Activated CD4-positive, alpha-beta memory T cell treated with anti-CD3 and anti-CD28 coated beads for 36 hours (primary cell): ENCODE measurements around the gene LGI2. TPM values are rescaled to one million over a fixed set of nuclear protein-coding genes. Genes with fewer than 3 reads are reported as not detected.

Source experiments
- CTCF ChIA-PET: fragments of 350-600 bp; sonication (Branson Sonifier 250); formaldehyde crosslinking; loops from one replicate; lab custom pipeline; 2021; ENCODE audit warnings: antibody characterized with exemption, inconsistent platforms; lab: Charles Lee
- POLR2A ChIA-PET: fragments of 350-600 bp; sonication (Branson Sonifier 250); formaldehyde crosslinking; loops from one replicate; lab custom pipeline; 2021; ENCODE audit warnings: antibody characterized with exemption; lab: Charles Lee
- DNase-seq: peaks from one replicate; pipeline ENCODE4 v3.0.0-alpha.2; 2020
- H3K27ac Mint-ChIP-seq: one replicate; pipeline ENCODE4 v1.8.0; 2021; ENCODE audit warnings: mixed read lengths
- H3K27me3 Mint-ChIP-seq: one replicate; pipeline ENCODE4 v1.8.0; 2021; ENCODE audit warnings: mixed read lengths
- H3K36me3 Mint-ChIP-seq: one replicate; pipeline ENCODE4 v1.8.0; 2021; ENCODE audit warnings: mixed read lengths
- H3K4me1 Mint-ChIP-seq: one replicate; pipeline ENCODE4 v1.8.0; 2021; ENCODE audit warnings: low read depth, mixed read lengths
- H3K4me3 Mint-ChIP-seq: one replicate; pipeline ENCODE4 v1.8.0; 2021; ENCODE audit warnings: mild to moderate bottlenecking, mixed read lengths
- H3K9me3 Mint-ChIP-seq: one replicate; pipeline ENCODE4 v1.8.0; 2021; ENCODE audit warnings: mixed read lengths
- intact Hi-C: fragments of 100-400 bp; cut with micrococcal nuclease; formaldehyde crosslinking; loops from one replicate; pipeline ENCODE4 v1.15.1; 2023
- total RNA-seq, 2 experiments: library from RNA; stranded (reverse); gene quantifications; one replicate each; pipeline ENCODE4 v1.2.3, GENCODE V29; 2021

LGI2 gene
- total RNA-seq, 2 experiments from 2014 or later: not detected

DNA sequence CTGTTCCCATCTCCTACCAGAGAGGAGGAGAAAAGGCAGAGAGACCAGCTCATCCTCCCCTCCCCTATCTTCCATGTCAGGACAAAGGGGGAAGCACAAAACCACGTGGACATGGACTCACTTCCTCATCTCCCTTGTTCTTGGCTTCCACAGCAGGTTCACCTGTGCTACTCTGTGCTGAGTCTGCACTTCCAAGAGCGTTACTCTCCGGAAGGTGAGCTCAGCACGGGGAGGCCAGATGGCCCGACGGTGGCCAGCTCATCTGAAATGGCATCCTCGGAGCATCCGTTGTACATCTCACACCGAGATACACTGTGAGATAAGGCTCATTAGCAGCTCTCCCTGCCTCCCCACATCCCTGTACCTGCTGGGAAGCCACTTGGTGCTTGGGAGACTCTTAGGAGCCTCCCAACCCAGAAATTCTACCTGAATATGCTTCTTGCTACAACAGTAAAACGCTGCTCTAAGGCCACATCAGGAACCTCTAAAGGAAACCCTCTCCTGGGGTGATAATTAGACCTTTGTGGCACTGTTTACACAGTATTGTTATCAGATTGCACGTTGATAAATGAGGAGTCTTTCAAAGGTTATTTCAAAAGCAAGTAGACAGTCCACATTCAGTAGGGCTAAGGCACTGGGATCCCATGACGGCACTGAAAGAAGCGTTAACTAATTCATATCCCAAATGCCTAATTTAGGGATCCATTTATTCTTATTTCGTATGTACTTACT is 19.4 kb downstream of the LGI2 start:
- CTCF ChIA-PET: interaction anchor here (1.1 kb wide), 1 partner anchor 31 kb away, joined by 4 read pairs; no protein-coding TSS in a partner anchor
- intact Hi-C loops: no loop called here
- no peak overlapping the region for H3K27ac Mint-ChIP-seq
- no peak for DNase-seq
- no peaks in the 10 kb centered on the region for H3K9me3 Mint-ChIP-seq
- POLR2A ChIA-PET: no interaction called here
- no peaks in the 10 kb centered on the region for H3K36me3 Mint-ChIP-seq
- H3K4me1 Mint-ChIP-seq: no peaks in the 10 kb centered on the region
- peaks cover 4% of the 10 kb centered on the region for H3K27me3 Mint-ChIP-seq
- H3K4me3 Mint-ChIP-seq: no peak overlapping the region

- Mint-ChIP-seq H3K4me3 (no peak overlapping the region), H3K27ac (no peak overlapping the region), H3K9me3 (no peaks in the 10 kb centered on the region), H3K4me1 (no peaks in the 10 kb centered on the region), H3K36me3 (no peaks in the 10 kb centered on the region), H3K27me3 (peaks cover 4% of the 10 kb centered on the region)
- intact Hi-C loops: no loop called here
- POLR2A ChIA-PET: no interaction called here
- CTCF ChIA-PET: no interaction called here
- DNase-seq: no peak
Measured at GRCh38 chr4:25007598-25007997, 23.1 kb downstream of the LGI2 start.

DNA sequence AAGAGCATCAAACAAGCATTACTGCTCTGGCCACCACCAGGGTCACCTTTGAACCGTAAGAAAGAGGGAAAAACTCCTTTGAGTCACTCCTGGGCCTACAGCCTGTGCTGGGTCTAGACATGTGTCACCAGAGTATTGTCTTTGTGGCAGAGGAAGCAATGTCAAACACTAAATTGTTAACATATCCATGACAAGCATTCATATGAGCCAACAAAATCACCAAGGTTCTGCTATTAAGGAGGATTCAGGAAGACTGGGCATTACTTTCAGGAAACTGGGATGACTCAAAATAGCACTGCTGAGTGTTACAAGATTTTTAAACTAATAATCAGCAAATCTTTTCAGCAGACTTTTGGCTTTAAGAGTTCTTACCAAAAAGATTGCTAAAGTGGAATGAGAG is 28.1 kb downstream of the LGI2 start:
- Mint-ChIP-seq H3K27ac (no peak overlapping the region), H3K36me3 (no peaks in the 10 kb centered on the region), H3K4me1 (peaks cover 7% of the 10 kb centered on the region), H3K27me3 (peaks cover 10% of the 10 kb centered on the region), H3K4me3 (no peak overlapping the region), H3K9me3 (no peaks in the 10 kb centered on the region)
- POLR2A ChIA-PET: no interaction called here
- intact Hi-C loops: no loop called here
- DNase-seq: no peak
- CTCF ChIA-PET: no interaction called here

- Mint-ChIP-seq H3K4me3 (no peak overlapping the region), H3K27me3 (peaks cover 10% of the 10 kb centered on the region), H3K36me3 (no peaks in the 10 kb centered on the region), H3K27ac (no peak overlapping the region), H3K9me3 (no peaks in the 10 kb centered on the region), H3K4me1 (peaks cover 7% of the 10 kb centered on the region)
- intact Hi-C loops: no loop called here
- DNase-seq: no peak
- ChIA-PET CTCF (no interaction called here), POLR2A (no interaction called here)
Measured at GRCh38 chr4:25001509-25001908, 29.2 kb downstream of the LGI2 start.

DNA sequence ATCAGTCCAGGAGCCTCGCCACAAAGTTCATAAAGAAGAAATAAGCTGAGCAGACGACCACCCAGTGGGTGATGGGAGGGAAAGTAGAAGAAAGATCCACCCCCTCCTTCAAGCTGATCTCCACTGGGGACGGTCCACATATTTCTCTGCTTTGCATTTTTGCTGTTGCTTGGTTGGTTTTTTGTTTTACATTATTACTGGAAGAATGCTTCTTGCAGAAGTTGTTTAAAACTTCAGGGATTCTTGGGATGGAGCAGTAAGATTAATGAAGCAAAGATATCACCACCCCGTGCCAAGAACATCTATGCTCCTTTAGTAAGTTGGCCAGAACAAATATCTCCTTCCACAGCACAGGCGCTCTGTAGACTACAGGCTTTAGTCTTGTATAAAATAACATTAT is 30.1 kb downstream of the LGI2 start:
- H3K36me3 Mint-ChIP-seq: no peaks in the 10 kb centered on the region
- H3K27ac Mint-ChIP-seq: no peak overlapping the region
- DNase-seq: no peak
- H3K27me3 Mint-ChIP-seq: peaks cover 10% of the 10 kb centered on the region
- POLR2A ChIA-PET: no interaction called here
- CTCF ChIA-PET: interaction anchor here (2.9 kb wide), 1 partner anchor 20 kb away, joined by 12 read pairs; no protein-coding TSS in a partner anchor
- H3K4me3 Mint-ChIP-seq: no peak overlapping the region
- H3K4me1 Mint-ChIP-seq: peaks cover 7% of the 10 kb centered on the region
- no peaks in the 10 kb centered on the region for H3K9me3 Mint-ChIP-seq
- intact Hi-C loops: no loop called here

DNA sequence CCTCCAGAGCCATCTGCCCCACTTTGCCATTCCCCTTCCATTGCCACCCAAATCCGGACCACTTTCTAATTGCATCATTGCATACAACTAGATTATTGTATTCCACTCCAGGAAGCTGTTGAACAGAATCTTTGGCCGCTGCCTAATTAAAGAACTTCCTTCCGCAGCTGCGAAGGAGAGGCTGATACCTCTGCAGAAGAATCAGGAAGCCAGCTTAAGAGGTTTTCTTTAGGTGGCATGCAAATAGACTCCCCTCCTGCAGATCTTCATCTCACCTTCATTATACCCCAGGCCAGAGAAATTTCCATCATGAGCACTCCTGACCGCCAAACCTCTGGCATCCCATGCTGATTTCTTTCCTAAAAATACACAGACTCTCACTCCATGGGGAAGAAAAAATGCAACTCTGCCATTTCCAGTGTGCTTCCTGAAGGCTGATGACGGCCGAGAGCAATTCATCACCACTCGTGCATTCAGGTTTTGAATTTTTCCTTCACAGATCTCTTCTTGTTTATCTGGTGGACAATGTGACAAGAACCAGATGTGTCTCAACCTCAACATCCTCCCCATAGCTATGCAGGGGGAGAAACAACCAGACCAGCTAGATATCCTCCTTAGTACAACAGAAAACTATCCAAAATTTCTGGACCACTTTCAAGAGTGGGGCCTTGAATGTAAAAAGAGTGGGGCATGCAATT is 31.2 kb downstream of the LGI2 start:
- DNase-seq: no peak
- Mint-ChIP-seq H3K4me3 (no peak overlapping the region), H3K9me3 (no peaks in the 10 kb centered on the region), H3K27me3 (peaks cover 10% of the 10 kb centered on the region), H3K36me3 (no peaks in the 10 kb centered on the region), H3K4me1 (peaks cover 7% of the 10 kb centered on the region), H3K27ac (no peak overlapping the region)
- intact Hi-C loops: no loop called here
- ChIA-PET POLR2A (no interaction called here), CTCF (interaction anchor here (1.0 to 2.9 kb wide), 2 partner anchors 11 to 19 kb away, joined by 3 to 12 read pairs; no protein-coding TSS in a partner anchor)

DNA sequence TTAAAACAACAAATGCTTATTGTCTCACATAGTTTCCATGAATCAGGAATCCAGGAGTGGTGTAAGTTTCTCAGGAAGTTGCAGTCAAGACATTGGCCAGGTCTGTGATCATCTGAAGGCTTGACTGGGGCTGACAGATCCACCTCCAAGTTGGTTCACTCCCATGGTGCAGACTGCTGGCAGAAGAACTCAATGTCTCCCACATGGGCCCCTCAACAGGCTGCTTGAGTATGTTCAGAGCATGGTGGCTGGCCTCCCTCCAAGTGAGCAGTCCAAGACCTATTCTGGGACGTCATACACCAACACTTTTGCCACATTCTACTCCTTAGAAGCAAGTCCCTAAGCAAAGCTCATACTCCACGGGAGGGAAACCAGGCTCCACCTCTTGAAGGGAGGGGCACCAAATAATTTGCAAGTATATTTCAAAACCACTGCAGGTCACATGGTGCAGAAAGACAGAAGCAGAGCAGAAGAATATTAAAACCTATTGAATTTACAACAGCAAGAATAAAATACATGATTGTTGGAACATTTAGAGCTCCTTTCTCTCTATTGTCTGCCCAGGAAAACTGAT is 35.3 kb downstream of the LGI2 start:
- POLR2A ChIA-PET: no interaction called here
- CTCF ChIA-PET: no interaction called here
- DNase-seq: no peak
- Mint-ChIP-seq H3K27me3 (peaks cover 6% of the 10 kb centered on the region), H3K27ac (no peak overlapping the region), H3K4me3 (no peak overlapping the region), H3K4me1 (peaks cover 7% of the 10 kb centered on the region), H3K36me3 (no peaks in the 10 kb centered on the region), H3K9me3 (peaks cover 4% of the 10 kb centered on the region)
- intact Hi-C loops: no loop called here

DNA sequence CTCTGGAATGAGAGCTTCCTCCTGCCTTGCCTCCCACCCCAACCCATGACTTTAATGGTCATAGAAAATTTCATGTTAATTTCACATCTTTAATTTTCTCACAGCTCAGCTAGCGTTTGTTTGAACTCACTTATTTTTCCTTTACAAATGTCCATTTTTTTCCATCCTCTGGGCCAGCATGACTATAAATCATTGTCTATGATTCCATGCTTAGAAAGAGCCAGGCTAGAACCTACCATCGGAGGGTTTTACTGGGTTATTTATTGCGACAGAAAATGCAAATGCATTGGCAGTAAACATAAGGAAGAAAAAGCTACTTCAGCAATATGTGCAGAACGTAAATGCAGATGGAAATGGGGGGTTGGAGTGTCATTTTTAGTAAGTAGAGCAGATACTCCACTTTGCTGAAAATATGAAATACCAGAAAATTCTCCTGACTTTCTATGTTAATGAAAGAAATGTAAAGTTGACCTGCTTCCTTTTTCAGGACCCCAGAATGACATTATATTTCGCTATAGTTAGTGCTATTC is 37.1 kb downstream of the LGI2 start:
- no peaks in the 10 kb centered on the region for H3K36me3 Mint-ChIP-seq
- no peak overlapping the region for H3K4me3 Mint-ChIP-seq
- no peak for DNase-seq
- POLR2A ChIA-PET: no interaction called here
- no peaks in the 10 kb centered on the region for H3K4me1 Mint-ChIP-seq
- CTCF ChIA-PET: interaction anchor here (3.5 kb wide), 1 partner anchor 13 kb away, joined by 25 read pairs; no protein-coding TSS in a partner anchor
- H3K9me3 Mint-ChIP-seq: peaks cover 4% of the 10 kb centered on the region
- peaks cover 2% of the 10 kb centered on the region for H3K27me3 Mint-ChIP-seq
- no peak overlapping the region for H3K27ac Mint-ChIP-seq
- intact Hi-C loops: no loop called here

- intact Hi-C loops: no loop called here
- H3K27me3 Mint-ChIP-seq: peaks cover 3% of the 10 kb centered on the region
- no peaks in the 10 kb centered on the region for H3K4me1 Mint-ChIP-seq
- ChIA-PET CTCF (interaction anchor here (1.0 to 3.5 kb wide), 2 partner anchors 13 to 375 kb away, joined by 3 to 25 read pairs; no protein-coding TSS in a partner anchor), POLR2A (no interaction called here)
- H3K36me3 Mint-ChIP-seq: no peaks in the 10 kb centered on the region
- no peak overlapping the region for H3K27ac Mint-ChIP-seq
- H3K9me3 Mint-ChIP-seq: peaks cover 4% of the 10 kb centered on the region
- H3K4me3 Mint-ChIP-seq: no peak overlapping the region
- DNase-seq: no peak
Measured at GRCh38 chr4:24992968-24993367, 37.8 kb downstream of the LGI2 start.

- intact Hi-C loops: no loop called here
- POLR2A ChIA-PET: no interaction called here
- Mint-ChIP-seq H3K36me3 (no peaks in the 10 kb centered on the region), H3K4me1 (no peaks in the 10 kb centered on the region), H3K27ac (no peak overlapping the region), H3K9me3 (peaks cover 4% of the 10 kb centered on the region), H3K27me3 (peaks cover 3% of the 10 kb centered on the region), H3K4me3 (no peak overlapping the region)
- no peak for DNase-seq
- CTCF ChIA-PET: interaction anchor here (3.5 kb wide), 1 partner anchor 11 kb away, joined by 25 read pairs; no protein-coding TSS in a partner anchor
Measured at GRCh38 chr4:24991015-24991414, 39.7 kb downstream of the LGI2 start.

DNA sequence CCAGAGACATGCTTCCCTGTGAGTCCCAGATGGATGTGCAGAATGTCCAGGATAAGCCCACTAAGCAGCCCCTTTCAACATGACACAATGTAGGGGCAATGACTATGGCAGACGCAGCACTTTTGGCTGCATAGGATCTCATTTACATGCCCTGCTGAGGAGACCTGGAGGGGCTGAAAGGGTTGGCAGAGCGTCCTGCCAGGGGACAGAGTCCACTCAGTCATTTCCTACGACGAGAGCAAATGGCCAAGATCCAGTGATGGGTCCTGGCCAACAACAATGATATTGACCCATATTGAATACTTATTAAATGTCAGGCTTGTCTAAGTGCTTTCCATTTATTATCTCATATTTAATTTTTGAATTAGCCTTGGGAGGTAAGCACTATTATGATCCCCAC is 41.4 kb downstream of the LGI2 start:
- no peak for DNase-seq
- ChIA-PET POLR2A (no interaction called here), CTCF (no interaction called here)
- Mint-ChIP-seq H3K9me3 (peaks cover 4% of the 10 kb centered on the region), H3K4me1 (no peaks in the 10 kb centered on the region), H3K27ac (no peak overlapping the region), H3K36me3 (no peaks in the 10 kb centered on the region), H3K27me3 (peaks cover 2% of the 10 kb centered on the region), H3K4me3 (no peak overlapping the region)
- intact Hi-C loops: no loop called here

DNA sequence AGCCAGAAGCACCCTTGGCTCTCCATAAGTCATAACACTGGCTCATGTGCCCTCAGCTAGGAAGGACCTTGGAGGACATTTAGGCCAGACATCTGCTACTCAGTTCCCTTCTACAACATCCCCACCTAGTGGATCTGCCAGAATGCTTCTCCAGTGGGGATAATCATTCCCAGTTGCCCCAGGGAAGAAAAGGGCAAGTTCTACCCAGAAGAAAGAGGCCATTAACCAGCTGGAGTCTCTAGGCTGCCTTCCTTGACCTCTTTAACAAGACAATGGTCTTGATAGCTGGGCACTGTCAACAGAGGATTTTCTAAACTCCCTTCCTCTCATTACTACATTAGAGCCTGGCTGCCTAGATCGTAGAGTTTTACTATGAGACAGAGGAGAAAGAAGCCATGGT is 42.0 kb downstream of the LGI2 start:
- Mint-ChIP-seq H3K36me3 (no peaks in the 10 kb centered on the region), H3K4me3 (no peak overlapping the region), H3K4me1 (no peaks in the 10 kb centered on the region), H3K27ac (no peak overlapping the region), H3K27me3 (peaks cover 2% of the 10 kb centered on the region), H3K9me3 (peaks cover 4% of the 10 kb centered on the region)
- intact Hi-C loops: no loop called here
- no peak for DNase-seq
- CTCF ChIA-PET: no interaction called here
- POLR2A ChIA-PET: no interaction called here
